Activated CD8-positive, alpha-beta memory T cell treated with anti-CD3 and anti-CD28 coated beads for 1 hour (primary cell): ENCODE results near the gene ZRSR2.
A peak's percentile ranks its signal among the peaks of the same experiment; 100 is the strongest.
"Not testable (repeated sequence)": the region's sequence is repeated elsewhere in the genome, so short reads cannot be mapped to it uniquely, and the experiment has no call there.

Source experiments
- DNase-seq, 2 donors: peaks; one replicate each; pipeline ENCODE4 v3.0.0-alpha.2; 2020; ENCODE audit warnings: low read depth in 1 of 2; ENCODE audit errors: extremely low read depth in 1 of 2

The ZRSR2 gene

GRCh38 chrX:15790769-15791290, 546 bp downstream of the ZRSR2 start:
- no peak for DNase-seq

GRCh38 chrX:15797707-15798106, 7.4 kb downstream of the ZRSR2 start:
- DNase-seq: no peak

GRCh38 chrX:15804563-15804962, 14.3 kb downstream of the ZRSR2 start:
- DNase-seq: no peak

- DNase-seq: no peak
These were observed 18.0 kb downstream of the ZRSR2 start for GRCh38 chrX:15808254-15808653.

GRCh38 chrX:15812192-15812938, 22.1 kb downstream of the ZRSR2 start:
- no peak for DNase-seq

- no peak for DNase-seq
These were observed 23.1 kb downstream of the ZRSR2 start for GRCh38 chrX:15813416-15813815.

- DNase-seq: no peak
These were observed 24.6 kb downstream of the ZRSR2 start for GRCh38 chrX:15814771-15815365.

GRCh38 chrX:15815779-15816437, 25.6 kb downstream of the ZRSR2 start:
- no peak for DNase-seq

GRCh38 chrX:15816438-15816809, 26.1 kb downstream of the ZRSR2 start:
- no peak for DNase-seq

- peak in 1 of 2 donors; percentile 22 for DNase-seq
These were observed 26.6 kb downstream of the ZRSR2 start for GRCh38 chrX:15816886-15817285.

GRCh38 chrX:15820106-15821073, 30.1 kb downstream of the ZRSR2 start:
- no peak for DNase-seq

GRCh38 chrX:15822922-15823321, 32.6 kb downstream of the ZRSR2 start:
- no peak for DNase-seq

- no peak for DNase-seq
These were observed 35.7 kb downstream of the ZRSR2 start for GRCh38 chrX:15825936-15826335.

- DNase-seq: no peak
These were observed 38.9 kb downstream of the ZRSR2 start for GRCh38 chrX:15829217-15829616.

GRCh38 chrX:15831347-15831746, 41.1 kb downstream of the ZRSR2 start:
- DNase-seq: not testable (repeated sequence)

GRCh38 chrX:15834053-15834452, 43.8 kb downstream of the ZRSR2 start:
- DNase-seq: no peak

- DNase-seq: no peak
These were observed 44.7 kb downstream of the ZRSR2 start for GRCh38 chrX:15834827-15835595.

GRCh38 chrX:15838017-15838416, 47.7 kb downstream of the ZRSR2 start:
- DNase-seq: no peak

GRCh38 chrX:15841853-15842516, 51.7 kb downstream of the ZRSR2 start:
- DNase-seq: no peak
